Endothelial cell of umbilical vein (primary cell): ENCODE measurements around the gene NDUFA8. TPM values are rescaled to one million over a fixed set of nuclear protein-coding genes. Genes with fewer than 3 reads are reported as not detected.
"Not testable (repeated sequence)": the region's sequence is repeated elsewhere in the genome, so short reads cannot be mapped to it uniquely, and the experiment has no call there.

Experiments
- BruUV-seq: library from RNA; stranded (reverse); fragments of 400-500 nt; replicated peaks from 2 replicates; lab custom pipeline; 2021; lab: Mats Ljungman, UMichigan
- CTCF ChIA-PET: fragments of 300-600, 350-600 bp; sonication (Branson Sonifier 250); formaldehyde crosslinking; loops from one replicate; lab custom pipeline; 2021; ENCODE audit warnings: antibody characterized with exemption, inconsistent platforms; lab: Charles Lee
- POLR2A ChIA-PET: fragments of 300-600, 350-600 bp; sonication (Branson Sonifier 250); formaldehyde crosslinking; loops from one replicate; lab custom pipeline; 2021; ENCODE audit warnings: antibody characterized with exemption, inconsistent platforms; lab: Charles Lee
- DNase-seq: peaks from one replicate; pipeline ENCODE4 v3.0.0-alpha.2; 2011; ENCODE audit warnings: low read depth, low spot score
- FAIRE-seq: peaks from 2 replicates; lab custom pipeline; 2011; peaks lifted over from hg19 to GRCh38; lab: Jason Lieb, UNC
- H2AFZ ChIP-seq: 2 replicates; pipeline ENCODE4 v1.6.0; 2012; ENCODE audit warnings: low read depth, low read length, control low read depth, inconsistent platforms
- H3K27ac ChIP-seq: 2 replicates; pipeline ENCODE4 v1.5.1; 2011; ENCODE audit warnings: low read depth, mild to moderate bottlenecking, control low read depth, low read length, moderate library complexity; ENCODE audit not compliant: insufficient read depth
- H3K27me3 ChIP-seq, 2 experiments: 2 replicates each; pipeline versions ENCODE4 v1.6.0 to v1.6.1; 2011; ENCODE audit warnings: low read length in 2 of 2, mixed read lengths in 1 of 2; ENCODE audit not compliant: control insufficient read depth in 2 of 2, insufficient read depth in 2 of 2
- H3K36me3 ChIP-seq, 2 experiments: 2 replicates in 1 of 2; 3 replicates in 1 of 2; pipeline ENCODE4 v1.5.1; 2011; ENCODE audit warnings: low read length in 2 of 2, mild to moderate bottlenecking in 1 of 2, moderate library complexity in 1 of 2; ENCODE audit not compliant: control insufficient read depth in 2 of 2, insufficient read depth in 2 of 2; ENCODE audit errors: extremely low read depth in 1 of 2
- H3K4me1 ChIP-seq: 3 replicates; pipeline ENCODE4 v1.5.1; 2011; ENCODE audit warnings: mild to moderate bottlenecking, low read length; ENCODE audit not compliant: control insufficient read depth, insufficient read depth; ENCODE audit errors: extremely low read depth
- H3K4me2 ChIP-seq: 2 replicates; pipeline ENCODE4 v1.6.1; 2011; ENCODE audit warnings: low read length, control low read depth, mixed read lengths; ENCODE audit not compliant: insufficient read depth
- H3K4me3 ChIP-seq, 3 experiments: fragments of 200-600 bp in 1 of 3; sonication (generic), shearing (Covaris generic) in 1 of 3; replicated peaks in 1 of 3; 2 replicates each; pipeline ENCODE4 v1.5.1; 2011 to 2016; ENCODE audit warnings: control low read depth in 3 of 3, low read length in 3 of 3, mild to moderate bottlenecking in 2 of 3, inconsistent platforms in 1 of 3, low read depth in 1 of 3, moderate library complexity in 1 of 3; ENCODE audit not compliant: insufficient read depth in 1 of 3
- H3K79me2 ChIP-seq: 2 replicates; pipeline ENCODE4 v1.6.0; 2012; ENCODE audit warnings: low read length, inconsistent platforms; ENCODE audit not compliant: control insufficient read depth, insufficient read depth
- H3K9ac ChIP-seq: replicated peaks from 2 replicates; pipeline ENCODE3; 2011; ENCODE audit warnings: low read length, control low read depth; ENCODE audit not compliant: insufficient read depth; ENCODE audit errors: extremely low read depth
- H3K9me1 ChIP-seq: replicated peaks from 3 replicates; pipeline ENCODE4 v1.6.0; 2011; ENCODE audit warnings: mild to moderate bottlenecking, low read length; ENCODE audit not compliant: control insufficient read depth, insufficient read depth; ENCODE audit errors: extremely low read depth
- H3K9me3 ChIP-seq: replicated peaks from 2 replicates; pipeline ENCODE4 v1.5.1; 2012; ENCODE audit warnings: low read length, inconsistent platforms; ENCODE audit not compliant: control insufficient read depth, insufficient read depth
- H4K20me1 ChIP-seq: replicated peaks from 2 replicates; pipeline ENCODE3; 2011; ENCODE audit warnings: mild to moderate bottlenecking, low read length; ENCODE audit not compliant: control insufficient read depth, insufficient read depth; ENCODE audit errors: extremely low read depth
- CTCF ChIP-seq, 2 donors: IDR thresholded peaks; 1 replicate in 1 of 2; 2 replicates in 1 of 2; pipeline ENCODE4 v1.5.1; 2011; ENCODE audit warnings: low read length in 2 of 2, mild to moderate bottlenecking in 2 of 2, moderate library complexity in 2 of 2, control low read depth in 1 of 2, inconsistent platforms in 1 of 2, low read depth in 1 of 2; ENCODE audit not compliant: insufficient read depth in 1 of 2; ENCODE audit errors: extremely low read depth in 1 of 2
- EZH2 ChIP-seq: IDR thresholded peaks from 2 replicates; pipeline ENCODE4 v1.6.1; 2012; ENCODE audit warnings: borderline replicate concordance, low read depth, mild to moderate bottlenecking, moderate library complexity, low read length, inconsistent platforms; ENCODE audit not compliant: severe bottlenecking
- FOS ChIP-seq: IDR thresholded peaks from 2 replicates; pipeline ENCODE4 v1.6.1; 2011; ENCODE audit warnings: mild to moderate bottlenecking, low read length, moderate library complexity, borderline replicate concordance; ENCODE audit not compliant: insufficient read depth
- GATA2 ChIP-seq: IDR thresholded peaks from 2 replicates; pipeline ENCODE4 v1.7.0; 2011; ENCODE audit warnings: low read depth, mild to moderate bottlenecking, moderate library complexity, mixed read lengths, low read length; ENCODE audit not compliant: insufficient read length, insufficient read depth
- JUN ChIP-seq: IDR thresholded peaks from 2 replicates; pipeline ENCODE4 v1.6.1; 2011; ENCODE audit warnings: borderline replicate concordance, low read depth; ENCODE audit not compliant: insufficient read length, insufficient read depth
- MAX ChIP-seq: IDR thresholded peaks from 2 replicates; pipeline ENCODE4 v1.6.1; 2011; ENCODE audit not compliant: insufficient read depth, insufficient read length
- MYC ChIP-seq: IDR thresholded peaks from one replicate; pipeline ENCODE4 v1.6.1; 2011; ENCODE audit warnings: mild to moderate bottlenecking, low read depth, low read length
- POLR2A ChIP-seq: IDR thresholded peaks from 2 replicates; pipeline ENCODE4 v1.6.1; 2012; ENCODE audit warnings: low read depth, mild to moderate bottlenecking, control low read depth, low read length
- POLR2AphosphoS5 ChIP-seq: IDR thresholded peaks from 2 replicates; pipeline ENCODE4 v1.6.1; 2012; ENCODE audit warnings: low read depth, mild to moderate bottlenecking, control low read depth, low read length, moderate library complexity; ENCODE audit not compliant: insufficient read depth
- dilution Hi-C: fragments of 300-500 bp; cut with MboI; formaldehyde crosslinking; loops from one replicate; pipeline ENCODE4 v1.15.0; 2019; ENCODE audit warnings: low sequenced_read_pairs; ENCODE audit not compliant: extremely low pct_ligation_motif_present
- intact Hi-C: fragments of 100-400 bp; cut with micrococcal nuclease; formaldehyde crosslinking; loops from one replicate; pipeline ENCODE4 v1.10.0; 2022
- polyA plus RNA-seq, 4 experiments: library from polyadenylated mRNA; depleted of rRNA in 3 of 4; stranded (reverse) in 3 of 4; unstranded in 1 of 4; fragments of >200 nt; gene quantifications; 2 replicates each; pipeline versions ENCODE4 v1.2.1 to v1.2.3, GENCODE V29; 2011 to 2012; ENCODE audit warnings: missing spikeins in 1 of 4
- total RNA-seq: library from RNA; stranded (reverse); gene quantifications from 2 replicates; pipeline ENCODE4 v1.2.3, GENCODE V29; 2021

The NDUFA8 gene
- total and polyA plus RNA-seq, 2 donors (not counting 3 experiments of a cell fraction or from before 2014, with no cell fraction given): 68.2 to 100 TPM

GRCh38 chr9:122118343-122119165 is 41.0 kb downstream of the NDUFA8 start:
- POLR2A ChIA-PET: interaction anchor here (0.6 kb wide), 1 partner anchor 136 kb away, joined by 3 read pairs; no protein-coding TSS in a partner anchor
- Histone ChIP-seq H3K4me3 (no peak overlapping the region), H3K4me1 (no peaks in the 10 kb centered on the region), H3K27me3 (peaks cover 0 to 5% of the 10 kb centered on the region in 2 experiments), H3K36me3 (no peaks in the 10 kb centered on the region), H3K27ac (no peak overlapping the region), H3K79me2 (no peaks in the 10 kb centered on the region), H3K9ac (no peak overlapping the region), H3K9me3 (no peaks in the 10 kb centered on the region), H4K20me1 (no peaks in the 10 kb centered on the region), H2AFZ (no peak overlapping the region), H3K4me2 (no peak overlapping the region), H3K9me1 (no peaks in the 10 kb centered on the region)
- TF ChIP-seq CTCF (IDR thresholded peaks at IDR 0.05; ENCODE audit: extremely low read depth in 1 of 2, insufficient read depth in 1 of 2, low read depth in 1 of 2, low read length in 2 of 2): no peak
- TF ChIP-seq EZH2: no peak
- TF ChIP-seq MAX: no peak
- no peak for TF ChIP-seq MYC
- TF ChIP-seq FOS: no peak
- no peak for TF ChIP-seq POLR2A
- TF ChIP-seq POLR2AphosphoS5: no peak
- no peak for TF ChIP-seq GATA2
- TF ChIP-seq JUN: no peak
- dilution Hi-C loops: loop anchor here (25.0 kb wide), 1 partner anchor 244 kb away; the partner anchor contains the start of gene PTGS1
- CTCF ChIA-PET: interaction anchor here (9.4 to 14.3 kb wide), 2 partner anchors 21 to 231 kb away, joined by 331 to 576 read pairs; no protein-coding TSS in a partner anchor
- DNase-seq: no peak
- FAIRE-seq: no peak
- no TSS peak for BruUV-seq
- intact Hi-C loops: no loop called here

- H3K4me3 ChIP-seq, H3K4me2 ChIP-seq, intact Hi-C loops, DNase-seq, H2AFZ ChIP-seq, H3K9me1 ChIP-seq, H3K9ac ChIP-seq, H3K27me3 ChIP-seq, POLR2A ChIA-PET, H3K4me1 ChIP-seq, H3K79me2 ChIP-seq, H3K27ac ChIP-seq, H4K20me1 ChIP-seq, H3K36me3 ChIP-seq, FAIRE-seq, BruUV-seq, H3K9me3 ChIP-seq: not testable (repeated sequence)
- dilution Hi-C loops: loop anchor here (25.0 kb wide), 1 partner anchor 245 kb away; the partner anchor contains the start of gene PTGS1
- CTCF ChIA-PET: interaction anchor here (1.1 to 14.3 kb wide), 4 partner anchors 8 to 232 kb away, joined by 4 to 576 read pairs (median 26); no protein-coding TSS in a partner anchor
These were observed 42.3 kb downstream of the NDUFA8 start for GRCh38 chr9:122117241-122117640.
